ENCODE results near the gene URB2. TPM values are rescaled to one million over a fixed set of nuclear protein-coding genes. Genes with fewer than 3 reads are reported as not detected.

The URB2 gene
- total RNA-seq, 1 experiment from 2014 or later = 20.4 TPM

DNA sequence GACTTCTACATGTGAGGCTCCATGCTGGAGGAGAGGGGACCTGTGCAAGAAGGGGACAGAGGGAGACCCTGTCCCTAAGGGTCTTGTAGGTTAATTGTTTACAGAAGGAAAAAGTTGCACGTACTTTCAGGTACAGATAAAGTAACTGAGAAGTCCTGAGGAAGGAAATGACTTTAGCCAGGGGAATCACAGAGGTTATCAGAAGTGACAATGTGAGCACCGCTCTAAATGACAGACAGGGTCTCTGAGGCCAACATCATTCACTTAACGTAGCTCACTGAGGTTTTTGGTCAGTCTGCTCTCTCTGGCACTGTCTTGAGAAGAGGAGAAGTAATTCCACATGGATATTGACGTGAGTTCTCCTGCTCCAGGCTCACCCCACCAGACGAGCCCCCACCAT, 12.1 kb upstream of the URB2 start:
- ATAC-seq = no peak

More for the DNA sequence above, 12.1 kb upstream of the URB2 start:
- Histone ChIP-seq H3K4me2 (ENCODE audit: low read length) (no peak overlapping the region), H4K20me1 (ENCODE audit: insufficient read depth) (no peaks in the 10 kb centered on the region), H3K9me3 (ENCODE audit: control insufficient read depth in 1 of 2, insufficient read depth in 1 of 2, low read depth in 1 of 2, low read length in 2 of 2) (no peaks in the 10 kb centered on the region), H3K27ac (ENCODE audit: low read depth, low read length) (no peak overlapping the region), H3K9ac (ENCODE audit: low read length) (no peak overlapping the region), H3K79me2 (ENCODE audit: insufficient read depth, low read length) (peaks cover 45% of the 10 kb centered on the region), H3K4me1 (ENCODE audit: control insufficient read depth in 1 of 2, insufficient read depth in 2 of 2, low read length in 2 of 2) (no peaks in the 10 kb centered on the region), H2AFZ (ENCODE audit: low read depth, low read length, poor library complexity, severe bottlenecking) (no peak overlapping the region), H3K4me3 (replicated peaks in 1 of 2; ENCODE audit: low read depth in 1 of 2, low read length in 2 of 2) (no peak overlapping the region), H3K36me3 (ENCODE audit: control insufficient read depth in 1 of 2, insufficient read depth in 2 of 2, low read length in 2 of 2) (peaks cover 25 to 31% of the 10 kb centered on the region in 2 experiments; a peak in 3 of 4 replicates), H3K9me2 (ENCODE audit: insufficient read depth) (no peaks in the 10 kb centered on the region), H3K27me3 (ENCODE audit: insufficient read depth, low read length) (no peaks in the 10 kb centered on the region)
- intact Hi-C loops (cut with micrococcal nuclease) = no loop called here
- no TSS peak for BruUV-seq (replicated peaks)
- ChIA-PET CTCF (no interaction called here), POLR2A (no interaction called here), RAD21 (ENCODE audit: low non-redundant PET in 1 of 2, low total read pairs in 2 of 2, uncharacterized antibody in 2 of 2, unreplicated experiment in 2 of 2) (no interaction called here)
- no peak for DNase-seq (ENCODE audit: low read depth, low spot score)
- TF ChIP-seq EZH2 (IDR thresholded peaks at IDR 0.05) (no peak), SP1 (IDR thresholded peaks at IDR 0.05; ENCODE audit: low read depth) (no peak), ZFX (IDR thresholded peaks at IDR 0.05) (no peak), POLR2AphosphoS5 (IDR thresholded peaks at IDR 0.05; ENCODE audit: low read depth, low read length) (no peak), RAD21 (IDR thresholded peaks at IDR 0.05; ENCODE audit: low read depth) (no peak), EGR1 (IDR thresholded peaks at IDR 0.05; ENCODE audit: low read depth) (no peak), SIN3A (IDR thresholded peaks at IDR 0.05; ENCODE audit: low read depth) (no peak), CBX3 (IDR thresholded peaks at IDR 0.05; ENCODE audit: low read depth) (no peak), CEBPB (IDR thresholded peaks at IDR 0.05; ENCODE audit: low read depth) (no peak), SRF (IDR thresholded peaks at IDR 0.05; ENCODE audit: low read depth) (no peak), POLR2A (IDR thresholded peaks at IDR 0.05; ENCODE audit: borderline replicate concordance, extremely low read depth, insufficient read depth, insufficient read length) (no peak), ELF1 (IDR thresholded peaks at IDR 0.05; ENCODE audit: borderline replicate concordance, low read depth) (no peak), YY1 (IDR thresholded peaks at IDR 0.05; ENCODE audit: extremely low read depth, insufficient replicate concordance, low read depth, low read length) (no peak), EZH2phosphoT487 (IDR thresholded peaks at IDR 0.05; ENCODE audit: borderline replicate concordance) (no peak), JUND (IDR thresholded peaks at IDR 0.05) (no peak), ZNF274 (IDR thresholded peaks at IDR 0.05; ENCODE audit: low read depth, low read length) (no peak)
- TF ChIP-seq, protein P1, sequence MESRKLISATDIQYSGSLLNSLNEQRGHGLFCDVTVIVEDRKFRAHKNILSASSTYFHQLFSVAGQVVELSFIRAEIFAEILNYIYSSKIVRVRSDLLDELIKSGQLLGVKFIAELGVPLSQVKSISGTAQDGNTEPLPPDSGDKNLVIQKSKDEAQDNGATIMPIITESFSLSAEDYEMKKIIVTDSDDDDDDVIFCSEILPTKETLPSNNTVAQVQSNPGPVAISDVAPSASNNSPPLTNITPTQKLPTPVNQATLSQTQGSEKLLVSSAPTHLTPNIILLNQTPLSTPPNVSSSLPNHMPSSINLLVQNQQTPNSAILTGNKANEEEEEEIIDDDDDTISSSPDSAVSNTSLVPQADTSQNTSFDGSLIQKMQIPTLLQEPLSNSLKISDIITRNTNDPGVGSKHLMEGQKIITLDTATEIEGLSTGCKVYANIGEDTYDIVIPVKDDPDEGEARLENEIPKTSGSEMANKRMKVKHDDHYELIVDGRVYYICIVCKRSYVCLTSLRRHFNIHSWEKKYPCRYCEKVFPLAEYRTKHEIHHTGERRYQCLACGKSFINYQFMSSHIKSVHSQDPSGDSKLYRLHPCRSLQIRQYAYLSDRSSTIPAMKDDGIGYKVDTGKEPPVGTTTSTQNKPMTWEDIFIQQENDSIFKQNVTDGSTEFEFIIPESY (IDR thresholded peaks at IDR 0.05; ENCODE audit: extremely low read depth, insufficient replicate concordance, low read length) = no peak
- TF ChIP-seq, protein P2, sequence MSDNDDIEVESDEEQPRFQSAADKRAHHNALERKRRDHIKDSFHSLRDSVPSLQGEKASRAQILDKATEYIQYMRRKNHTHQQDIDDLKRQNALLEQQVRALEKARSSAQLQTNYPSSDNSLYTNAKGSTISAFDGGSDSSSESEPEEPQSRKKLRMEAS (IDR thresholded peaks at IDR 0.05) = no peak
- TF ChIP-seq, protein P3, sequence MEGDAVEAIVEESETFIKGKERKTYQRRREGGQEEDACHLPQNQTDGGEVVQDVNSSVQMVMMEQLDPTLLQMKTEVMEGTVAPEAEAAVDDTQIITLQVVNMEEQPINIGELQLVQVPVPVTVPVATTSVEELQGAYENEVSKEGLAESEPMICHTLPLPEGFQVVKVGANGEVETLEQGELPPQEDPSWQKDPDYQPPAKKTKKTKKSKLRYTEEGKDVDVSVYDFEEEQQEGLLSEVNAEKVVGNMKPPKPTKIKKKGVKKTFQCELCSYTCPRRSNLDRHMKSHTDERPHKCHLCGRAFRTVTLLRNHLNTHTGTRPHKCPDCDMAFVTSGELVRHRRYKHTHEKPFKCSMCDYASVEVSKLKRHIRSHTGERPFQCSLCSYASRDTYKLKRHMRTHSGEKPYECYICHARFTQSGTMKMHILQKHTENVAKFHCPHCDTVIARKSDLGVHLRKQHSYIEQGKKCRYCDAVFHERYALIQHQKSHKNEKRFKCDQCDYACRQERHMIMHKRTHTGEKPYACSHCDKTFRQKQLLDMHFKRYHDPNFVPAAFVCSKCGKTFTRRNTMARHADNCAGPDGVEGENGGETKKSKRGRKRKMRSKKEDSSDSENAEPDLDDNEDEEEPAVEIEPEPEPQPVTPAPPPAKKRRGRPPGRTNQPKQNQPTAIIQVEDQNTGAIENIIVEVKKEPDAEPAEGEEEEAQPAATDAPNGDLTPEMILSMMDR (IDR thresholded peaks at IDR 0.05 in 2 of 3, conservative IDR thresholded peaks at IDR 0.05 in 1 of 3; ENCODE audit: borderline replicate concordance in 1 of 3, insufficient read depth in 1 of 3, low read depth in 2 of 3, low read length in 2 of 3) = no peak
- TF ChIP-seq, protein P4, sequence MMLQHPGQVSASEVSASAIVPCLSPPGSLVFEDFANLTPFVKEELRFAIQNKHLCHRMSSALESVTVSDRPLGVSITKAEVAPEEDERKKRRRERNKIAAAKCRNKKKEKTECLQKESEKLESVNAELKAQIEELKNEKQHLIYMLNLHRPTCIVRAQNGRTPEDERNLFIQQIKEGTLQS (IDR thresholded peaks at IDR 0.05) = no peak
